Gastrocnemius medialis (tissue), 4 donors: ENCODE measurements around the gene ZNRF3.

Experiments used
- CTCF ChIP-seq, 5 experiments: fragments of 450-650 bp in 3 of 5; fragments of 200-600 bp in 2 of 5; sonication (generic) in 2 of 5; IDR thresholded peaks in 4 of 5; conservative IDR thresholded peaks in 1 of 5; 1 replicate in 4 of 5; 2 replicates in 1 of 5; pipeline ENCODE4 v1.5.1; 2016 to 2019; ENCODE audit warnings: antibody characterized with exemption in 5 of 5, mild to moderate bottlenecking in 3 of 5, moderate library complexity in 3 of 5
- POLR2A ChIP-seq, 2 donors: fragments of 450-650 bp; IDR thresholded peaks; one replicate each; pipeline ENCODE4 v1.6.1; 2017; ENCODE audit warnings: antibody characterized with exemption in 2 of 2, mild to moderate bottlenecking in 2 of 2, moderate library complexity in 2 of 2

- TF ChIP-seq CTCF (IDR thresholded peaks at IDR 0.05 in 4 of 5, conservative IDR thresholded peaks at IDR 0.05 in 1 of 5), result no peak
- TF ChIP-seq POLR2A (IDR thresholded peaks at IDR 0.05), result no peak
These were observed 9.3 kb upstream of the ZNRF3 start for GRCh38 chr22:28874061-28874460.
